Measurements from ENCODE around the gene TSPEAR.

Gene TSPEAR

GRCh38 chr21:44524414-44525371 lies 186.7 kb downstream of the TSPEAR start:
- DNase-seq: no peak

- no peak for DNase-seq
These were observed 187.6 kb downstream of the TSPEAR start for GRCh38 chr21:44523567-44524413.

- no peak for DNase-seq
These were observed 188.6 kb downstream of the TSPEAR start for GRCh38 chr21:44522753-44523204.

- no peak for DNase-seq
These were observed 189.2 kb downstream of the TSPEAR start for GRCh38 chr21:44521928-44522752.

- DNase-seq: no peak
These were observed 190.0 kb downstream of the TSPEAR start for GRCh38 chr21:44521301-44521927.

GRCh38 chr21:44520326-44521300 lies 190.8 kb downstream of the TSPEAR start:
- DNase-seq: no peak

GRCh38 chr21:44519346-44520325 lies 191.7 kb downstream of the TSPEAR start:
- no peak for DNase-seq

- no peak for DNase-seq
These were observed 192.7 kb downstream of the TSPEAR start for GRCh38 chr21:44518686-44519085.

GRCh38 chr21:44517175-44517899 lies 194.0 kb downstream of the TSPEAR start:
- peak; percentile 54 for DNase-seq

- no peak for DNase-seq
These were observed 194.6 kb downstream of the TSPEAR start for GRCh38 chr21:44516828-44517174.

- no peak for DNase-seq
These were observed 195.0 kb downstream of the TSPEAR start for GRCh38 chr21:44516342-44516741.

- no peak for DNase-seq
These were observed 195.8 kb downstream of the TSPEAR start for GRCh38 chr21:44515359-44516165.

- no peak for DNase-seq
These were observed 196.5 kb downstream of the TSPEAR start for GRCh38 chr21:44514746-44515358.

GRCh38 chr21:44514218-44514520 lies 197.2 kb downstream of the TSPEAR start:
- DNase-seq: no peak

- DNase-seq: no peak
These were observed 197.8 kb downstream of the TSPEAR start for GRCh38 chr21:44513389-44514217.

GRCh38 chr21:44512496-44513388 lies 198.6 kb downstream of the TSPEAR start:
- no peak for DNase-seq

All from stimulated activated CD8-positive, alpha-beta memory T cell treated with anti-CD3 and anti-CD28 coated beads, Interleukin-4, amount 100 ng/mL, for 48 hours (primary cell).